Glutamatergic neuron (in vitro differentiated cells): Measurements from ENCODE around the gene CACNA1E. TPM values are rescaled to one million over a fixed set of nuclear protein-coding genes. Genes with fewer than 3 reads are reported as not detected.

Experiments
- DNase-seq: peaks from one replicate; pipeline ENCODE4 v3.0.0; 2022
- H3K27ac Mint-ChIP-seq: one replicate; pipeline ENCODE4 v1.8.0; 2020; ENCODE audit warnings: mild to moderate bottlenecking, mixed read lengths, inconsistent platforms; ENCODE audit not compliant: unreplicated experiment
- H3K27me3 Mint-ChIP-seq: one replicate; pipeline ENCODE4 v1.8.0; 2020; ENCODE audit warnings: mild to moderate bottlenecking, moderate library complexity, mixed read lengths, inconsistent platforms; ENCODE audit not compliant: unreplicated experiment
- H3K36me3 Mint-ChIP-seq: one replicate; pipeline ENCODE4 v1.8.0; 2020; ENCODE audit warnings: mild to moderate bottlenecking, mixed read lengths, inconsistent platforms; ENCODE audit not compliant: unreplicated experiment
- H3K4me1 Mint-ChIP-seq: one replicate; pipeline ENCODE4 v1.8.0; 2020; ENCODE audit warnings: mild to moderate bottlenecking, low read depth, mixed read lengths, inconsistent platforms; ENCODE audit not compliant: unreplicated experiment
- H3K4me3 Mint-ChIP-seq: one replicate; pipeline ENCODE4 v1.8.0; 2020; ENCODE audit warnings: mild to moderate bottlenecking, mixed read lengths, inconsistent platforms; ENCODE audit not compliant: unreplicated experiment
- H3K9me3 Mint-ChIP-seq: one replicate; pipeline ENCODE4 v1.8.0; 2020; ENCODE audit warnings: mild to moderate bottlenecking, moderate library complexity, mixed read lengths, inconsistent platforms; ENCODE audit not compliant: unreplicated experiment
- CTCF ChIP-seq: fragments of 200-600 bp; sonication (generic); IDR thresholded peaks from one replicate; pipeline ENCODE4 v1.5.0; 2021; ENCODE audit not compliant: partially characterized antibody, unreplicated experiment
- total RNA-seq: library from RNA; stranded (reverse); fragmentation: NEBNext Ultra II Directional; extraction: Animal tissue kit (Norgen Biotek cat#: 25700); gene quantifications from one replicate; pipeline ENCODE4 v1.2.1, GENCODE V29; 2021; ENCODE audit not compliant: unreplicated experiment

The CACNA1E gene
- total RNA-seq, 1 donor from 2014 or later = 8.8 TPM

- H3K27ac Mint-ChIP-seq = no peak overlapping the region
- H3K4me3 Mint-ChIP-seq = no peak overlapping the region
- peaks cover 4% of the 10 kb centered on the region for H3K4me1 Mint-ChIP-seq
- H3K27me3 Mint-ChIP-seq = peaks cover 2% of the 10 kb centered on the region
- DNase-seq = no peak
- H3K9me3 Mint-ChIP-seq = no peaks in the 10 kb centered on the region
- H3K36me3 Mint-ChIP-seq = no peaks in the 10 kb centered on the region
- TF ChIP-seq CTCF = no peak
Measured at GRCh38 chr1:181809991-181810545, 326.8 kb downstream of the CACNA1E start.

GRCh38 chr1:181812208-181812607 lies 328.9 kb downstream of the CACNA1E start:
- Mint-ChIP-seq H3K27ac (no peak overlapping the region), H3K27me3 (peaks cover 2% of the 10 kb centered on the region), H3K4me1 (peaks cover 4% of the 10 kb centered on the region), H3K4me3 (no peak overlapping the region), H3K36me3 (no peaks in the 10 kb centered on the region), H3K9me3 (no peaks in the 10 kb centered on the region)
- no peak for DNase-seq
- no peak for TF ChIP-seq CTCF

GRCh38 chr1:181813266-181813665 lies 329.9 kb downstream of the CACNA1E start:
- Mint-ChIP-seq H3K27me3 (peaks cover 2% of the 10 kb centered on the region), H3K27ac (no peak overlapping the region), H3K36me3 (no peaks in the 10 kb centered on the region), H3K4me3 (no peak overlapping the region), H3K4me1 (peaks cover 4% of the 10 kb centered on the region), H3K9me3 (no peaks in the 10 kb centered on the region)
- no peak for TF ChIP-seq CTCF
- DNase-seq = no peak

- Mint-ChIP-seq H3K4me3 (no peak overlapping the region), H3K36me3 (no peaks in the 10 kb centered on the region)
Measured at GRCh38 chr1:181816608-181817007, 333.3 kb downstream of the CACNA1E start.

GRCh38 chr1:181817091-181817490 lies 333.8 kb downstream of the CACNA1E start:
- Mint-ChIP-seq H3K4me3 (no peak overlapping the region), H3K27ac (no peak overlapping the region)
- no peak for DNase-seq

More at GRCh38 chr1:181816608-181817007, 333.3 kb downstream of the CACNA1E start:
- H3K4me1 Mint-ChIP-seq = peaks cover 4% of the 10 kb centered on the region
- H3K27me3 Mint-ChIP-seq = peaks cover 2% of the 10 kb centered on the region
- no peak overlapping the region for H3K27ac Mint-ChIP-seq
- DNase-seq = no peak
- no peaks in the 10 kb centered on the region for H3K9me3 Mint-ChIP-seq
- TF ChIP-seq CTCF = no peak

More at GRCh38 chr1:181817091-181817490, 333.8 kb downstream of the CACNA1E start:
- Mint-ChIP-seq H3K27me3 (peaks cover 2% of the 10 kb centered on the region), H3K4me1 (peaks cover under 1% of the 10 kb centered on the region), H3K9me3 (no peaks in the 10 kb centered on the region), H3K36me3 (no peaks in the 10 kb centered on the region)
- TF ChIP-seq CTCF = no peak
